VCaP (cell line): Measurements from ENCODE around the gene NR4A1.

Experiments
- H3K27ac ChIP-seq: fragments of 450-650 bp; 2 replicates; pipeline ENCODE4 v1.5.1; 2017
- CTCF ChIP-seq: fragments of 450-650 bp; conservative IDR thresholded peaks from 2 replicates; pipeline ENCODE4 v1.5.1; 2017; ENCODE audit warnings: mild to moderate bottlenecking, moderate library complexity

NR4A1 gene

GRCh38 chr12:52044292-52044983 lies 6.8 kb upstream of the NR4A1 start:
- TF ChIP-seq CTCF = no peak
- H3K27ac ChIP-seq = peak overlapping the region; percentile 52

GRCh38 chr12:52045794-52046199 lies 5.4 kb upstream of the NR4A1 start:
- TF ChIP-seq CTCF = no peak

GRCh38 chr12:52046859-52047258 lies 4.4 kb upstream of the NR4A1 start:
- no peak overlapping the region for H3K27ac ChIP-seq
- TF ChIP-seq CTCF = no peak

More at GRCh38 chr12:52045794-52046199, 5.4 kb upstream of the NR4A1 start:
- H3K27ac ChIP-seq = peak overlapping the region; percentile 5; the same call in 1 of the 2 replicates

- no peak for TF ChIP-seq CTCF
- peak overlapping the region; percentile 98 for H3K27ac ChIP-seq
These were observed 2.0 kb upstream of the NR4A1 start for GRCh38 chr12:52049286-52049685.

GRCh38 chr12:52049688-52050087 lies 1.6 kb upstream of the NR4A1 start:
- H3K27ac ChIP-seq = peak overlapping the region; percentile 98
- TF ChIP-seq CTCF = no peak

GRCh38 chr12:52050116-52050757 lies 1.0 kb upstream of the NR4A1 start:
- H3K27ac ChIP-seq = peak overlapping the region; percentile 98
- TF ChIP-seq CTCF = no peak

GRCh38 chr12:52052468-52053186 lies 1.4 kb downstream of the NR4A1 start:
- no peak for TF ChIP-seq CTCF
- peak overlapping the region; percentile 98 for H3K27ac ChIP-seq
